WTC11 (cell line): ENCODE results near the gene KRT14.

ENCODE experiments used
- CTCF ChIP-seq: fragments of 200-600 bp; IDR thresholded peaks from 2 replicates; pipeline ENCODE4 v1.8.0; 2022; ENCODE audit warnings: antibody characterized with exemption
- IRF2 ChIP-seq: sonication (generic); formaldehyde crosslinking; IDR thresholded peaks from 2 replicates; pipeline ENCODE4 v1.8.0; 2022; ENCODE audit warnings: low read depth, missing genetic modification reagents, borderline replicate concordance
- MLX ChIP-seq: sonication (generic); formaldehyde crosslinking; IDR thresholded peaks from 2 replicates; pipeline ENCODE4 v1.8.1; 2023; ENCODE audit warnings: mild to moderate bottlenecking, missing genetic modification reagents, moderate library complexity
- NR3C1 ChIP-seq: sonication (generic); formaldehyde crosslinking; conservative IDR thresholded peaks from 2 replicates; pipeline ENCODE4 v1.8.1; 2023; ENCODE audit warnings: low read depth, mild to moderate bottlenecking, missing genetic modification reagents
- SP1 ChIP-seq: sonication (generic); formaldehyde crosslinking; conservative IDR thresholded peaks from 2 replicates; pipeline ENCODE4 v1.8.1; 2022; ENCODE audit warnings: missing genetic modification reagents
- TP53 ChIP-seq: sonication (generic); formaldehyde crosslinking; IDR thresholded peaks from 2 replicates; pipeline ENCODE4 v1.8.1; 2023; ENCODE audit warnings: mild to moderate bottlenecking, missing genetic modification reagents
- ZNF263 ChIP-seq: sonication (generic); formaldehyde crosslinking; IDR thresholded peaks from 2 replicates; pipeline ENCODE4 v1.8.1; 2022; ENCODE audit warnings: low read depth, mild to moderate bottlenecking, moderate library complexity, missing genetic modification reagents

GRCh38 chr17:41593306-41593981 lies 6.7 kb upstream of the KRT14 start:
- no peak for TF ChIP-seq ZNF263 (CRISPR knock-in tag)
- no peak for TF ChIP-seq IRF2
- no peak for TF ChIP-seq CTCF
- TF ChIP-seq MLX = no peak
- no peak for TF ChIP-seq TP53 (CRISPR knock-in tag)
- no peak for TF ChIP-seq NR3C1 (CRISPR knock-in tag)
- no peak for TF ChIP-seq SP1 (CRISPR knock-in tag)
